SK-N-MC (cell line): ENCODE measurements around the gene UBE2Q1.

Experiments
- EZH2 ChIP-seq: fragments of 200-600 bp; sonication (generic); IDR thresholded peaks from one replicate; pipeline ENCODE4 v1.6.1; 2017; ENCODE audit warnings: antibody characterized with exemption
- FOXP2 ChIP-seq: optimal IDR thresholded peaks from 2 replicates; pipeline ENCODE3; 2011; ENCODE audit warnings: mild to moderate bottlenecking, moderate library complexity; ENCODE audit not compliant: insufficient read depth; ENCODE audit errors: extremely low read length, control extremely low read depth
- POLR2AphosphoS5 ChIP-seq: IDR thresholded peaks from 2 replicates; pipeline ENCODE4 v1.6.1; 2012; ENCODE audit warnings: mild to moderate bottlenecking, low read depth, low read length, borderline replicate concordance

DNA sequence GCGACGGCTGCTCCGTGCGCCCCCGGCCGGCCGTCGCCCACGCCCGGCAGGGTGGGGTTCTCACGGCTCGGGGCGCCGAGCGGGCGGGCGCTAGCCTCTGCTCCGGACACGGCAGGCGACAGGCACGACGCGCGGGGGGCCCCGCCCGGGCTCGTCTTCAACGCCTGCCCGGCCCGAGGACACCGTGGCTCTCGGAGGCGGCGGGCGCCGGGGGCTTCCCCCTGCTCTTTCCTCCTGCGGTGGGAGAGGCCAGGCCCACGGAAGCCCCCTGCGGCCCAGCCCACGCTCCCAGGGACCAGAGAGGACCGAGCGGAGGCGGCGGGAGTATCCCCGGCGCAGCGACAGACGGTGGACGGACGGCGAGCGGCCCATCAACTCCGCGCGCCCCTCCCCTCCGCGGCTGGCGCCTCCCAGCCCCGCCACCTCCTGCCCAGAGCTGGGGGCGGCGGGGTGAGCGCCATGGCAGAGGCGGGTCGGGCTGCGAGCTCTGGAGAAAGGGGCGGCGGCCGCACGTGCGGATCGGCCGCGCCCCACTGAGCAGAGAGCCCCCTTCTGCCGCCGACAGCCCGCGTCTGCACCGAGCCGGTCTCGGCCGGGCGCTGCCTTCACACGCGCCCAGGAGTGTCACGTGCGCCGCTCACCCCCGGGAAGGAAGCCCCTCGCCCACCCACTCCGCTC, 56.3 kb downstream of the UBE2Q1 start, which contains the start of the genes SHE and TDRD10:
- no peak for TF ChIP-seq EZH2
- TF ChIP-seq POLR2AphosphoS5, result no peak
- no peak for TF ChIP-seq FOXP2
